ENCODE data around the gene SYNGR2.

GRCh38 chr17:78124081-78124835 lies 44.1 kb upstream of the SYNGR2 start:
- no peak for TF ChIP-seq CTCF (IDR thresholded peaks at IDR 0.05; ENCODE audit: borderline replicate concordance, extremely low read depth, low read length, poor library complexity, severe bottlenecking)
- TF ChIP-seq EZH2 (IDR thresholded peaks at IDR 0.05; ENCODE audit: borderline replicate concordance, low read depth, low read length, severe bottlenecking), result no peak
